Measurements from ENCODE around the gene CENPQ. TPM values are rescaled to one million over a fixed set of nuclear protein-coding genes. Genes with fewer than 3 reads are reported as not detected.

The CENPQ gene
- total and polyA plus RNA-seq, 2 of the 13 experiments (the other 11 are each of a cell fraction or from before 2014, with no cell fraction given), result 9.1 to 20.1 TPM

DNA sequence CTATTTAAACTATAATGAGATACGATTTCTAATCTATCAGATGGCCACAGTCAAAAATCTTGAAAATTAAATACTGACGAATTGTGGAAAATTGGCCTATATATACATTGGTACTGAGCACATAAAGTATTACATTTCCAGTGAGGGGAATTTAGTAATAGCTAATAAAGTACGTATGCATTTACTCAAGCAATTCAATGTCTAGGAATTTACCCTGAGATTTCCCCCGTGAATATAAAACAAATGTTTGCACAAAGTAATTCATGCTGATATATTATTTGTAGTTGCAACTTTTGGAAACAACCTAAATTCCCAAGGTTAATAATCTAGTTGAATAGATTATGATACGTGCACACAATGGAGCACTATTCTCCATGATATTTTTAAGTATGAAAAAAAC lies 72.6 kb downstream of the CENPQ start:
- Histone ChIP-seq H3K36me3 (replicated peaks in 1 of 2; ENCODE audit: control insufficient read depth in 1 of 2, insufficient read depth in 2 of 2, low read length in 2 of 2) (no peaks in the 10 kb centered on the region), H3K9ac (ENCODE audit: insufficient read depth, low read depth, low read length) (no peak overlapping the region), H3K4me2 (ENCODE audit: low read depth, low read length) (no peak overlapping the region), H4K20me1 (ENCODE audit: insufficient read depth, low read length) (no peaks in the 10 kb centered on the region), H3K27ac (ENCODE audit: extremely low read length, insufficient read depth, low read length) (no peak overlapping the region), H3K4me3 (replicated peaks in 1 of 3; ENCODE audit: insufficient read depth in 1 of 3, low read depth in 2 of 3, low read length in 3 of 3) (no peak overlapping the region), H3K4me1 (ENCODE audit: insufficient read depth, low read length) (peaks cover 10% of the 10 kb centered on the region; the same call in 1 of the 2 replicates), H3K9me3 (ENCODE audit: low read length) (no peaks in the 10 kb centered on the region), H3K79me2 (ENCODE audit: insufficient read depth, low read length) (no peaks in the 10 kb centered on the region), H2AFZ (ENCODE audit: low read length) (no peak overlapping the region), H3K27me3 (ENCODE audit: control insufficient read depth in 1 of 2, insufficient read depth in 2 of 2, low read length in 2 of 2) (no peaks in the 10 kb centered on the region; a peak in 1 of 5 replicates)
- no TSS peak for BruUV-seq (replicated peaks)
- intact Hi-C loops (cut with micrococcal nuclease; ENCODE audit: unreplicated experiment), result no loop called here
- in situ Hi-C loops (cut with HindIII; ENCODE audit: extremely low pct_ligation_motif_present, low pct_unique_long_range_greater_than_20kb), result no loop called here
- DNase-seq (ENCODE audit: low spot score) (no peak), ATAC-seq (no peak), FAIRE-seq (no peak)
- ChIA-PET POLR2A (no interaction called here), CTCF (ENCODE audit: low intra/inter-chr PET ratio, low total read pairs) (no interaction called here)
- WGBS (ENCODE audit: low lambda C conversion rate), result 38% methylated on average over 5 of the region's 5 CpGs
- no peak for TF ChIP-seq IKZF4 (CRISPR knock-in tag; IDR thresholded peaks at IDR 0.05; ENCODE audit: borderline replicate concordance, low read depth, not compliant biosample characterization)
- no peak for TF ChIP-seq MAZ (IDR thresholded peaks at IDR 0.05; ENCODE audit: borderline replicate concordance, low read depth, low read length)
- no peak for TF ChIP-seq MAZ (CRISPR knock-in tag; IDR thresholded peaks at IDR 0.05; ENCODE audit: low read depth)
- TF ChIP-seq, protein P1, sequence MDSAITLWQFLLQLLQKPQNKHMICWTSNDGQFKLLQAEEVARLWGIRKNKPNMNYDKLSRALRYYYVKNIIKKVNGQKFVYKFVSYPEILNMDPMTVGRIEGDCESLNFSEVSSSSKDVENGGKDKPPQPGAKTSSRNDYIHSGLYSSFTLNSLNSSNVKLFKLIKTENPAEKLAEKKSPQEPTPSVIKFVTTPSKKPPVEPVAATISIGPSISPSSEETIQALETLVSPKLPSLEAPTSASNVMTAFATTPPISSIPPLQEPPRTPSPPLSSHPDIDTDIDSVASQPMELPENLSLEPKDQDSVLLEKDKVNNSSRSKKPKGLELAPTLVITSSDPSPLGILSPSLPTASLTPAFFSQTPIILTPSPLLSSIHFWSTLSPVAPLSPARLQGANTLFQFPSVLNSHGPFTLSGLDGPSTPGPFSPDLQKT (CRISPR knock-in tag; IDR thresholded peaks at IDR 0.05; ENCODE audit: borderline replicate concordance), result no peak

DNA sequence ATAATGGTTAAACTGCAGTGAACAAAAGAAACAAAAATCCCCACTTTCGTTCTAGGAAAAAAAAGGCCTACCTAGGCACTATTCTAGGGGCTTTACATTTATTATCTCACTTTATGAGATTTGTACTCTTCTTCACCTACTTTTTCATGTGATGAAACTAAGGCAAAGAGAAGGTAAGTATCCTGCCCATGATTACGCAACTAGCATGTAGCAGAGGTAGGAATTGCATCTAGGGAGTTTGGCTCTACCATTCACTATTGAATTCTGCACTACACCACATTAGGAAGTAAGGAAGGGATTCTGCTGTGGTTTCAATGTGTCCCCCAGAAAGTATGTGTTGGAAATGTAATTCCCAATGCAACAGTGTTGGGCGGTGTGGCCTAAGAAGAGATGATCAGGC lies 75.9 kb downstream of the CENPQ start:
- H2AFZ ChIP-seq (ENCODE audit: low read length), result no peak overlapping the region
- H3K4me2 ChIP-seq (ENCODE audit: low read depth, low read length), result no peak overlapping the region
- no peaks in the 10 kb centered on the region for H3K36me3 ChIP-seq (replicated peaks in 1 of 2; ENCODE audit: control insufficient read depth in 1 of 2, insufficient read depth in 2 of 2, low read length in 2 of 2)
- DNase-seq (ENCODE audit: low spot score), result no peak
- BruUV-seq (replicated peaks), result no TSS peak
- FAIRE-seq, result no peak
- ATAC-seq, result no peak
- CTCF ChIA-PET (ENCODE audit: low intra/inter-chr PET ratio, low total read pairs), result no interaction called here
- no peak overlapping the region for H3K27ac ChIP-seq (ENCODE audit: extremely low read length, insufficient read depth, low read length)
- no peaks in the 10 kb centered on the region; a peak in 1 of 5 replicates for H3K27me3 ChIP-seq (ENCODE audit: control insufficient read depth in 1 of 2, insufficient read depth in 2 of 2, low read length in 2 of 2)
- 94% methylated on average over 3 of the region's 3 CpGs for WGBS (ENCODE audit: low lambda C conversion rate)
- POLR2A ChIA-PET, result no interaction called here
- intact Hi-C loops (cut with micrococcal nuclease; ENCODE audit: unreplicated experiment) (no loop called here), in situ Hi-C loops (cut with HindIII; ENCODE audit: extremely low pct_ligation_motif_present, low pct_unique_long_range_greater_than_20kb) (no loop called here)
- H3K9ac ChIP-seq (ENCODE audit: insufficient read depth, low read depth, low read length), result no peak overlapping the region
- no peaks in the 10 kb centered on the region for H3K9me3 ChIP-seq (ENCODE audit: low read length)
- no peaks in the 10 kb centered on the region for H3K79me2 ChIP-seq (ENCODE audit: insufficient read depth, low read length)
- peak; percentile 82 for TF ChIP-seq CEBPG (CRISPR knock-in tag; IDR thresholded peaks at IDR 0.05)
- TF ChIP-seq ZFAT (CRISPR knock-in tag; conservative IDR thresholded peaks at IDR 0.05), result no peak
- TF ChIP-seq ZNF33B (CRISPR knock-in tag; IDR thresholded peaks at IDR 0.05), result 0 out of 2 replicates have a peak, but pooled peaks have one; percentile 71
- no peak for TF ChIP-seq TBX3 (IDR thresholded peaks at IDR 0.05; ENCODE audit: borderline replicate concordance)
- no peak for TF ChIP-seq IRX3 (CRISPR knock-in tag; IDR thresholded peaks at IDR 0.05; ENCODE audit: borderline replicate concordance, low read depth)
- peak; percentile 96 for TF ChIP-seq CEBPB (IDR thresholded peaks at IDR 0.05; ENCODE audit: borderline replicate concordance, low read depth, low read length)
- H4K20me1 ChIP-seq (ENCODE audit: insufficient read depth, low read length), result no peaks in the 10 kb centered on the region
- peaks cover 7% of the 10 kb centered on the region for H3K4me1 ChIP-seq (ENCODE audit: insufficient read depth, low read length)
- no peak overlapping the region for H3K4me3 ChIP-seq (replicated peaks in 1 of 3; ENCODE audit: insufficient read depth in 1 of 3, low read depth in 2 of 3, low read length in 3 of 3)
